Uterus (tissue), 4 donors: ENCODE measurements around the gene MCTP1. TPM values are rescaled to one million over a fixed set of nuclear protein-coding genes. Genes with fewer than 3 reads are reported as not detected.

Experiments
- DNase-seq, 2 donors: peaks; one replicate each; pipeline ENCODE4 v3.0.0-alpha.2; 2019 to 2020
- H3K27ac ChIP-seq, 2 donors: fragments of 200-600 bp; sonication (generic); 1 replicate in 1 of 2; 2 replicates in 1 of 2; pipeline ENCODE4 v1.5.1; 2016 to 2018
- H3K27me3 ChIP-seq, 2 donors: fragments of 200-600 bp; sonication (generic); one replicate each; pipeline ENCODE4 v1.5.1; 2018 to 2019; ENCODE audit warnings: control low read depth in 1 of 2
- H3K36me3 ChIP-seq, 2 donors: fragments of 200-600 bp; sonication (generic); one replicate each; pipeline ENCODE4 v1.5.1; 2019; ENCODE audit warnings: control low read depth in 1 of 2
- H3K4me1 ChIP-seq, 2 donors: fragments of 200-600 bp; sonication (generic); one replicate each; pipeline ENCODE4 v1.5.1; 2018 to 2019; ENCODE audit warnings: control low read depth in 1 of 2
- H3K4me3 ChIP-seq, 2 donors: fragments of 200-600 bp; sonication (generic); 1 replicate in 1 of 2; 2 replicates in 1 of 2; pipeline ENCODE4 v1.5.1; 2018 to 2019; ENCODE audit warnings: mild to moderate bottlenecking in 1 of 2
- H3K9me3 ChIP-seq, 2 donors: fragments of 200-600 bp; sonication (generic); one replicate each; pipeline ENCODE4 v1.5.1; 2019; ENCODE audit warnings: control low read depth in 1 of 2
- CTCF ChIP-seq, 4 experiments: fragments of 200-600 bp in 2 of 4; fragments of 450-650 bp in 2 of 4; sonication (generic) in 2 of 4; IDR thresholded peaks; one replicate each; pipeline ENCODE4 v1.5.1; 2016 to 2019; ENCODE audit warnings: antibody characterized with exemption in 4 of 4, mild to moderate bottlenecking in 2 of 4, moderate library complexity in 1 of 4
- POLR2A ChIP-seq, 2 donors: fragments of 450-650 bp; IDR thresholded peaks; one replicate each; pipeline ENCODE4 v1.6.1; 2016; ENCODE audit warnings: antibody characterized with exemption in 2 of 2, mild to moderate bottlenecking in 1 of 2, moderate library complexity in 1 of 2
- intact Hi-C: fragments of 100-400 bp; cut with DNase I; formaldehyde crosslinking; loops from one replicate; pipeline ENCODE4 v1.15.1; 2023; ENCODE audit warnings: low total_unique reads
- total RNA-seq, 4 donors: library from RNA; depleted of rRNA in 3 of 4; stranded (reverse); fragments of >200 nt in 3 of 4; gene quantifications; one replicate each; pipeline versions ENCODE4 v1.1.0 to v1.2.4, GENCODE V29; 2014 to 2023
- donor health status: DM: yes; HTN: yes; CAD: no.

The MCTP1 gene
- total RNA-seq, 4 donors from 2014 or later = 25.3 to 114 (median 27.6) TPM

DNA sequence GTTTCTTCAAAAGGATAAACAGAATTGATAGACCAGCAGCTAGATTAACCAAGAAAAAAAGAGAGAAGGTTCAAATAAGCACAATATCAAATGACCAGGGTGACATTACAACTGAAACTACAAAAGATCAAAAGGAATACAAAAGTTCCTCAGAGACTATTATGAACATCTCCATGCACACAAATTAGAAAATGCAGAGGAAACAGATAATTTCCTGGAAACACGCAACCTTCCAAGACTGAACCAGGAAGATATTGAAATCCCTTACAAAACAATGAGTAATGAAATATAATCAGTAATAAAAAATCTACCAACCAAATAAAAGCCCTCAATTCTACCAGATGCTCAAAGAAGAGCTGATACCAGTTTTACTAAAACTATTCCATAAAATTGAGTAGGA lies 252.1 kb downstream of the MCTP1 start:
- intact Hi-C loops = no loop called here
- TF ChIP-seq POLR2A (IDR thresholded peaks at IDR 0.05) = no peak
- TF ChIP-seq CTCF (IDR thresholded peaks at IDR 0.05) = no peak
- no peaks in the 10 kb centered on the region for H3K36me3 ChIP-seq
- H3K9me3 ChIP-seq = no peaks in the 10 kb centered on the region
- H3K27me3 ChIP-seq = no peaks in the 10 kb centered on the region
- no peaks in the 10 kb centered on the region for H3K4me1 ChIP-seq
- no peak overlapping the region for H3K4me3 ChIP-seq
- no peak for DNase-seq
- no peak overlapping the region for H3K27ac ChIP-seq

DNA sequence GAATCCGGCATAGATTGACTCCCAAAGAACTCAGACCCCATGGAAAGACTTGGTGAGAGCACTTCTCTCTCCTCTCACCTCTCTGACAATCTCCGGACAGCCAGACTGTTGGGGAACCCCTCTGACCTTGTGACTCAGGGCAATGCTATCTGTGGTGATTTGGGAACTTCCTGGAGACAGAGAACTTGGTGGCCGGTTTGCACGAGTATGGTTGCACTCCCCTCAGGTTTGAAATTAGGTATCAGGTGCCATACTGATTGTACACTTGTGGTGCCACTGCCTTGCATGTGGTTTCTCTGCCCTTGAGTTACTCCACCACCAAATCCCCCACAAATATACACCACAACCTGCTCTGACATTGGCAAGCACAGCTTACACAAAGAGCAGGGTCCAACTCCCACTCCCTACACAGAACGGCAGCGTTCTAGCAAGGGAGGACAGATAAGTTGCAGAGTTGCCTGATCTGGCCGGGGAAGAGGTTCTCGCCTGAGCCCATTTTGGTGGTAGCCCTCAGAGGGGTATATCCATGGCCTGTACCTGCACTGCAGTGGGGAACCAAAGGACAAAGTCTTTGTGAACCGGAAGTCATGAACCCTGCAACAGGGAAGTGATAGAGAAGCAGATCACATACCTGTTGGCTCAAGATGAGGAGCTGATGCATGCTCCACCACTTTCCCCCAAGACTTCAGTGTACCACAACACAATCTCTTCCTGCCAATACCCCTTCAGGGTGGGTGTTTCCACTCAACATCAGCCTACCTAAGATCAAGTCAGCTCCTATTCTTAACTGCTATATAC lies 255.1 kb downstream of the MCTP1 start:
- intact Hi-C loops = no loop called here
- TF ChIP-seq CTCF (IDR thresholded peaks at IDR 0.05) = no peak
- no peak for DNase-seq
- no peaks in the 10 kb centered on the region for H3K9me3 ChIP-seq
- H3K4me1 ChIP-seq = no peaks in the 10 kb centered on the region
- H3K4me3 ChIP-seq = no peak overlapping the region
- H3K27me3 ChIP-seq = no peaks in the 10 kb centered on the region
- H3K27ac ChIP-seq = no peak overlapping the region
- H3K36me3 ChIP-seq = no peaks in the 10 kb centered on the region

- intact Hi-C loops = no loop called here
- Histone ChIP-seq H3K27me3 (no peaks in the 10 kb centered on the region), H3K27ac (no peak overlapping the region), H3K36me3 (no peaks in the 10 kb centered on the region), H3K4me1 (no peaks in the 10 kb centered on the region), H3K4me3 (no peak overlapping the region), H3K9me3 (no peaks in the 10 kb centered on the region)
- no peak for DNase-seq
- no peak for TF ChIP-seq POLR2A (IDR thresholded peaks at IDR 0.05)
- no peak for TF ChIP-seq CTCF (IDR thresholded peaks at IDR 0.05)
These were observed 257.1 kb downstream of the MCTP1 start for GRCh38 chr5:95027775-95028174.

GRCh38 chr5:95027151-95027721 lies 257.7 kb downstream of the MCTP1 start:
- Histone ChIP-seq H3K4me3 (no peak overlapping the region), H3K9me3 (no peaks in the 10 kb centered on the region), H3K27me3 (no peaks in the 10 kb centered on the region), H3K27ac (no peak overlapping the region), H3K4me1 (no peaks in the 10 kb centered on the region), H3K36me3 (no peaks in the 10 kb centered on the region)
- no peak for DNase-seq
- TF ChIP-seq POLR2A (IDR thresholded peaks at IDR 0.05) (no peak), CTCF (IDR thresholded peaks at IDR 0.05) (no peak)
- intact Hi-C loops = no loop called here

DNA sequence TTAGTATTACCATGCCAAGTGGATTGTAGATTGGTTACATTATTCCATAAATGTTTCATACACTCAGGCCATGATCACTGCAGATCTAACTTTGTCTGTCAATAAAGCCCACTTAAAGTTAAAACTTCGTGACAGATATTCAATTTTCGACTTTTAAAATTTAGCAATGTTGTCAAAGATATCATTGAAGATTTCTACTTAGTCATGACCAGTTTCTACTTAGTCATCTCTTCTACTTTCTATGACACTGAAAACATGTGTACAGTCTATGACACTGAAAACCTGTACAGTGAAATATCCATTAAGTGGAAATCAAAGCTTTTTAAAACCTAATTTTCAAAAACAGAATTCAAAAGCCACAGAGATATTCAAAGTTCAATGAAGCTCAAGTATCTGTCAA lies 258.2 kb downstream of the MCTP1 start:
- Histone ChIP-seq H3K36me3 (no peaks in the 10 kb centered on the region), H3K27ac (no peak overlapping the region), H3K4me3 (no peak overlapping the region), H3K4me1 (no peaks in the 10 kb centered on the region), H3K27me3 (no peaks in the 10 kb centered on the region), H3K9me3 (no peaks in the 10 kb centered on the region)
- DNase-seq = no peak
- intact Hi-C loops = no loop called here
- no peak for TF ChIP-seq CTCF (IDR thresholded peaks at IDR 0.05)
- no peak for TF ChIP-seq POLR2A (IDR thresholded peaks at IDR 0.05)
